ENCODE data around the gene MAPK1. TPM values are rescaled to one million over a fixed set of nuclear protein-coding genes. Genes with fewer than 3 reads are reported as not detected.

MAPK1 gene
- total and polyA plus RNA-seq, 9 of the 15 experiments (the other 6 are each of a cell fraction or from before 2014, with no cell fraction given) = 46.3 to 575 (median 283) TPM

DNA sequence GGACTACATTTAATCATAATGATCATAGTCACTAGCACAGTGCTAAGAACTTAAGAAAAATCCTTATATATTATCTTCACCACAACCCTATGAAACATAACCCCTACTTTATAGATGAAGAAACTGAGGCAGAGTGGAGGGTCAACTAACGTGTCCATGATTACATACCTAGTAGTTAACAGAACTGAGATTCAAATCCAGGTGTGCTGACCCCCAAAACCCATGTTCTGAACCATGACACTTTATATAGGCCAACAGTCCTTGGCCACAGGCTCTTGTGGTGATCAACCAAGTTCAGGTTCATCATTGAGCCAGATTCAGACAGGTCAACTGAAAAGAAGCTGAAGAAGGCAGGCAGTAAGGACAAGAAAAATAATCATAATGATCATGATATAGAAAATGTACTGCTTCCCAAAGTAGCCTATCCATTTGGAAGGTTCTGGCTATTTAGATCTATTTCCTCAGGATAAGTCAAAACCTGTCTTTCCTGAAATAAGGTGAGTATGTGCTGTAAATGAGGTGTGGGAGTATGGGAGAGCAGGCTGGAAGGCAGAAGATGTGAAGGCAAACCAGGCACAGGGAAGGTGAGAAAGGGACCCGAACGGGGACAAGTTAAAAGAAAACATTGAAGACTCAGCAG lies 39.7 kb downstream of the MAPK1 start (continued):
- TF ChIP-seq, protein P1, sequence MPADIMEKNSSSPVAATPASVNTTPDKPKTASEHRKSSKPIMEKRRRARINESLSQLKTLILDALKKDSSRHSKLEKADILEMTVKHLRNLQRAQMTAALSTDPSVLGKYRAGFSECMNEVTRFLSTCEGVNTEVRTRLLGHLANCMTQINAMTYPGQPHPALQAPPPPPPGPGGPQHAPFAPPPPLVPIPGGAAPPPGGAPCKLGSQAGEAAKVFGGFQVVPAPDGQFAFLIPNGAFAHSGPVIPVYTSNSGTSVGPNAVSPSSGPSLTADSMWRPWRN (IDR thresholded peaks at IDR 0.05; ENCODE audit: low read depth) = no peak
- TF ChIP-seq FOXK1 (CRISPR knock-in tag; IDR thresholded peaks at IDR 0.05; ENCODE audit: borderline replicate concordance) = 0 out of 2 replicates have a peak, but pooled peaks have one; percentile 20
- TF ChIP-seq SP1 (CRISPR knock-in tag; IDR thresholded peaks at IDR 0.05) = no peak
- no peak for TF ChIP-seq NFE2 (IDR thresholded peaks at IDR 0.05; ENCODE audit: low read depth)
- TF ChIP-seq GATA2 (CRISPR knock-in tag; IDR thresholded peaks at IDR 0.05) = 0 out of 2 replicates have a peak, but pooled peaks have one; percentile 32
- no peak for TF ChIP-seq ZBED1 (IDR thresholded peaks at IDR 0.05)
- TF ChIP-seq, protein P2, sequence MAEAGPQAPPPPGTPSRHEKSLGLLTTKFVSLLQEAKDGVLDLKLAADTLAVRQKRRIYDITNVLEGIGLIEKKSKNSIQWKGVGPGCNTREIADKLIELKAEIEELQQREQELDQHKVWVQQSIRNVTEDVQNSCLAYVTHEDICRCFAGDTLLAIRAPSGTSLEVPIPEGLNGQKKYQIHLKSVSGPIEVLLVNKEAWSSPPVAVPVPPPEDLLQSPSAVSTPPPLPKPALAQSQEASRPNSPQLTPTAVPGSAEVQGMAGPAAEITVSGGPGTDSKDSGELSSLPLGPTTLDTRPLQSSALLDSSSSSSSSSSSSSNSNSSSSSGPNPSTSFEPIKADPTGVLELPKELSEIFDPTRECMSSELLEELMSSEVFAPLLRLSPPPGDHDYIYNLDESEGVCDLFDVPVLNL (CRISPR knock-in tag; IDR thresholded peaks at IDR 0.05; ENCODE audit: low read depth) = 0 out of 2 replicates have a peak, but pooled peaks have one; percentile 36
- TF ChIP-seq ZNF24 (IDR thresholded peaks at IDR 0.05) = no peak
- TF ChIP-seq, protein P3, sequence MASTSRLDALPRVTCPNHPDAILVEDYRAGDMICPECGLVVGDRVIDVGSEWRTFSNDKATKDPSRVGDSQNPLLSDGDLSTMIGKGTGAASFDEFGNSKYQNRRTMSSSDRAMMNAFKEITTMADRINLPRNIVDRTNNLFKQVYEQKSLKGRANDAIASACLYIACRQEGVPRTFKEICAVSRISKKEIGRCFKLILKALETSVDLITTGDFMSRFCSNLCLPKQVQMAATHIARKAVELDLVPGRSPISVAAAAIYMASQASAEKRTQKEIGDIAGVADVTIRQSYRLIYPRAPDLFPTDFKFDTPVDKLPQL (IDR thresholded peaks at IDR 0.05; ENCODE audit: extremely low read depth, insufficient read length) = no peak
- TF ChIP-seq NR1H2 (CRISPR knock-in tag; IDR thresholded peaks at IDR 0.05) = 0 out of 2 replicates have a peak, but pooled peaks have one; percentile 48
- no peak for TF ChIP-seq ETV6 (IDR thresholded peaks at IDR 0.05; ENCODE audit: borderline replicate concordance in 1 of 2, low read depth in 2 of 2, low read length in 1 of 2)
- TF ChIP-seq ETV6 (CRISPR knock-in tag; IDR thresholded peaks at IDR 0.05; ENCODE audit: borderline replicate concordance) = 0 out of 2 replicates have a peak, but pooled peaks have one; percentile 19
- TF ChIP-seq ZC3H4 (CRISPR knock-in tag; IDR thresholded peaks at IDR 0.05; ENCODE audit: borderline replicate concordance) = no peak
